H1 (cell line): ENCODE results near the gene CLIC3.

Experiments
- BACH1 ChIP-seq: IDR thresholded peaks from 2 replicates; pipeline ENCODE4 v1.6.1; 2012; ENCODE audit warnings: low read length, improper control_type of control experiment
- CHD1 ChIP-seq: IDR thresholded peaks from 2 replicates; pipeline ENCODE4 v1.6.1; 2012; ENCODE audit warnings: low read depth, low read length, improper control_type of control experiment
- CHD7 ChIP-seq: fragments of 300-600 bp; sonication (generic); IDR thresholded peaks from 2 replicates; pipeline ENCODE4 v1.7.1; 2012; ENCODE audit warnings: low read length, moderate library complexity, mild to moderate bottlenecking, inconsistent platforms; ENCODE audit not compliant: insufficient replicate concordance
- CTCF ChIP-seq, 3 experiments: IDR thresholded peaks; 1 replicate in 2 of 3; 2 replicates in 1 of 3; pipeline versions ENCODE4 v1.5.1 to v1.6.1; 2011; ENCODE audit warnings: low read length in 3 of 3, mild to moderate bottlenecking in 3 of 3, inconsistent platforms in 2 of 3, low read depth in 1 of 3, moderate library complexity in 1 of 3; ENCODE audit not compliant: insufficient read depth in 1 of 3; ENCODE audit errors: control extremely low read depth in 1 of 3
- GABPA ChIP-seq: IDR thresholded peaks from 2 replicates; pipeline ENCODE4 v1.6.1; 2011; ENCODE audit warnings: mild to moderate bottlenecking, low read length, moderate library complexity, borderline replicate concordance; ENCODE audit not compliant: insufficient read depth
- JUND ChIP-seq: IDR thresholded peaks from 2 replicates; pipeline ENCODE4 v1.6.1; 2011; ENCODE audit warnings: mild to moderate bottlenecking, improper control_type of control experiment, low read length
- KDM1A ChIP-seq: fragments of 200-600, 300-600 bp; sonication (generic); IDR thresholded peaks from 2 replicates; pipeline ENCODE4 v1.7.1; 2016; ENCODE audit warnings: mild to moderate bottlenecking, low read length, borderline replicate concordance
- MAX ChIP-seq: IDR thresholded peaks from 2 replicates; pipeline ENCODE4 v1.6.1; 2012; ENCODE audit warnings: inconsistent platforms
- PHF8 ChIP-seq: fragments of 200-600 bp; sonication (generic); conservative IDR thresholded peaks from 2 replicates; pipeline ENCODE4 v1.7.1; 2012; ENCODE audit warnings: low read depth, mild to moderate bottlenecking, inconsistent platforms, low read length, moderate library complexity
- POLR2A ChIP-seq, 2 experiments: IDR thresholded peaks; 1 replicate in 1 of 2; 2 replicates in 1 of 2; pipeline ENCODE4 v1.6.1; 2011; ENCODE audit warnings: low read depth in 2 of 2, low read length in 2 of 2, mild to moderate bottlenecking in 2 of 2; ENCODE audit errors: control extremely low read depth in 1 of 2
- POLR2AphosphoS5 ChIP-seq: IDR thresholded peaks from 2 replicates; pipeline ENCODE4 v1.6.1; 2011; ENCODE audit warnings: low read depth, low read length
- RAD21 ChIP-seq, 2 experiments: IDR thresholded peaks in 1 of 2; conservative IDR thresholded peaks in 1 of 2; 2 replicates each; pipeline ENCODE4 v1.6.1; 2011; ENCODE audit warnings: low read depth in 2 of 2, low read length in 2 of 2, improper control_type of control experiment in 1 of 2, inconsistent platforms in 1 of 2, mild to moderate bottlenecking in 1 of 2, moderate library complexity in 1 of 2
- RBBP5 ChIP-seq: IDR thresholded peaks from 2 replicates; pipeline ENCODE4 v1.7.1; 2012; ENCODE audit warnings: low read depth, mild to moderate bottlenecking, inconsistent platforms, low read length, moderate library complexity, borderline replicate concordance
- SRF ChIP-seq: IDR thresholded peaks from 2 replicates; pipeline ENCODE4 v1.6.1; 2011; ENCODE audit warnings: mild to moderate bottlenecking, low read depth, low read length, moderate library complexity

- TF ChIP-seq POLR2A (IDR thresholded peaks at IDR 0.05; ENCODE audit: control extremely low read depth in 1 of 2, low read depth in 2 of 2, low read length in 2 of 2): no peak
- no peak for TF ChIP-seq BACH1
- TF ChIP-seq MAX: no peak
- TF ChIP-seq KDM1A: no peak
- no peak for TF ChIP-seq PHF8
- TF ChIP-seq CHD7: no peak
- no peak for TF ChIP-seq CTCF (IDR thresholded peaks at IDR 0.05; ENCODE audit: control extremely low read depth in 1 of 3, insufficient read depth in 1 of 3, low read depth in 1 of 3, low read length in 3 of 3)
- TF ChIP-seq SRF: no peak
- no peak for TF ChIP-seq CHD1
- TF ChIP-seq GABPA: no peak
- no peak for TF ChIP-seq POLR2AphosphoS5
- TF ChIP-seq RAD21 (IDR thresholded peaks at IDR 0.05 in 1 of 2, conservative IDR thresholded peaks at IDR 0.05 in 1 of 2; ENCODE audit: low read depth in 2 of 2, low read length in 2 of 2): no peak
- no peak for TF ChIP-seq RBBP5
- no peak for TF ChIP-seq JUND
Observed at GRCh38 chr9:136981588-136982231, 14.7 kb downstream of the CLIC3 start.
